AG09319 (cell line): ENCODE results near the gene ASTN2.

Source experiments
- DNase-seq: peaks from one replicate; pipeline ENCODE4 v3.0.0-alpha.2; 2010; ENCODE audit warnings: low read depth; ENCODE audit errors: extremely low read depth
- CTCF ChIP-seq: IDR thresholded peaks from 2 replicates; pipeline ENCODE4 v1.5.1; 2011; ENCODE audit warnings: low read depth, mild to moderate bottlenecking, inconsistent platforms, low read length, moderate library complexity

ASTN2 gene

GRCh38 chr9:117453737-117454136 is 38.9 kb upstream of the ASTN2 start:
- no peak for TF ChIP-seq CTCF
- DNase-seq: no peak

- TF ChIP-seq CTCF: no peak
- no peak for DNase-seq
These were observed 36.5 kb upstream of the ASTN2 start for GRCh38 chr9:117451311-117451710.

- no peak for DNase-seq
- no peak for TF ChIP-seq CTCF
These were observed 33.2 kb upstream of the ASTN2 start for GRCh38 chr9:117448066-117448465.

GRCh38 chr9:117445631-117446030 is 30.8 kb upstream of the ASTN2 start:
- TF ChIP-seq CTCF: no peak
- DNase-seq: no peak

- TF ChIP-seq CTCF: no peak
These were observed 29.6 kb upstream of the ASTN2 start for GRCh38 chr9:117444501-117444900.

GRCh38 chr9:117437283-117437682 is 22.4 kb upstream of the ASTN2 start:
- no peak for TF ChIP-seq CTCF
- DNase-seq: no peak

More at GRCh38 chr9:117444501-117444900, 29.6 kb upstream of the ASTN2 start:
- no peak for DNase-seq

GRCh38 chr9:117435630-117436261 is 20.9 kb upstream of the ASTN2 start:
- no peak for DNase-seq
- TF ChIP-seq CTCF: no peak
